GM12801 (cell line): ENCODE measurements around the gene PFN1.

Source experiments
- TF ChIP-seq, protein P1 (sequence below): IDR thresholded peaks from one replicate; pipeline ENCODE4 v1.5.1; 2011; ENCODE audit warnings: control low read depth; ENCODE audit not compliant: insufficient read length; ENCODE audit errors: extremely low read depth

PFN1 gene

DNA sequence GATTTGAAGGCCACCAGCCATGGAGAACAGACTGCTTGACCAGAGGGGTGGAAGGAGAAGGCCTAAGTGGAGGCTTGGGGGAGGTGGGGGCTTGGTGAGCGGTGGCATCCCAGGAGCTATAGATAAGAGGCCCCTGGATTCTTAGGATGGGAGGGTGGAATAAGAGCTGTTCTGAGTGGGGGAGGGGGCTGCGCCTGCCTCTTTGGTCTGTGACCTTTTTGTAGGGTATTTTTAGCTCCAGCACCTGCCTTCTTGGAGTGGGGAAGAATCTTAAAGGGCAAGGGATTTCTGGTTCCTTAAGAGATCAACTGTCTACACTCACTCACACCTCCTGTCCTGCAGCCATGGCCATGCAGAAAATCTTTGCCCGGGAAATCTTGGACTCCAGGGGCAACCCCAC, 3.2 kb upstream of the PFN1 start:
- TF ChIP-seq, protein P1, sequence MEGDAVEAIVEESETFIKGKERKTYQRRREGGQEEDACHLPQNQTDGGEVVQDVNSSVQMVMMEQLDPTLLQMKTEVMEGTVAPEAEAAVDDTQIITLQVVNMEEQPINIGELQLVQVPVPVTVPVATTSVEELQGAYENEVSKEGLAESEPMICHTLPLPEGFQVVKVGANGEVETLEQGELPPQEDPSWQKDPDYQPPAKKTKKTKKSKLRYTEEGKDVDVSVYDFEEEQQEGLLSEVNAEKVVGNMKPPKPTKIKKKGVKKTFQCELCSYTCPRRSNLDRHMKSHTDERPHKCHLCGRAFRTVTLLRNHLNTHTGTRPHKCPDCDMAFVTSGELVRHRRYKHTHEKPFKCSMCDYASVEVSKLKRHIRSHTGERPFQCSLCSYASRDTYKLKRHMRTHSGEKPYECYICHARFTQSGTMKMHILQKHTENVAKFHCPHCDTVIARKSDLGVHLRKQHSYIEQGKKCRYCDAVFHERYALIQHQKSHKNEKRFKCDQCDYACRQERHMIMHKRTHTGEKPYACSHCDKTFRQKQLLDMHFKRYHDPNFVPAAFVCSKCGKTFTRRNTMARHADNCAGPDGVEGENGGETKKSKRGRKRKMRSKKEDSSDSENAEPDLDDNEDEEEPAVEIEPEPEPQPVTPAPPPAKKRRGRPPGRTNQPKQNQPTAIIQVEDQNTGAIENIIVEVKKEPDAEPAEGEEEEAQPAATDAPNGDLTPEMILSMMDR = no peak

DNA sequence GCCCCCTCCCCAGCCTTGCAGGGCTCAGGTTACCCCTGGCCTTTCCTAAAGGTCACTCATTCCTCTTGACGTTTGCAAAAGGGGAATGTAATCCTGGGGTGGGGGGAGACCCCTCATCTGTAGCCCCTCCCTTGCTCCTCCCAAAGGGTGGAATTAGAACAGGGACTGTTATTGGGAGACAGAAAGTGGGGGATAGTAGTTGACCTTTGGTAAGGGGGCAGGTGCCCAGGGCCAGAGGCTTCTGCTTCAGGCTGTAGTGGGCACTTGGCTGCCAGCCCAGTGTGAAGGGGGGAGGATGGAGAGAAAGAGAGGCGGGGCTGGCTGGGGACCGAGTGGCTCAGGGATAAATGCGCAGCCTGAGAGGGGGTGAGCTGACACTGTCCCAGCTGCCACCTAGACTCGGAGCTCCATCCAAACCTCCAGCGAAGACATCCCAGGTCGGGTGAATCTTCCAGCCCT, 2.4 kb upstream of the PFN1 start, which contains the start of gene ENO3:
Gene ENO3 (plus strand): TSS at position 374 of the 459 bp plus-strand sequence. CDS start 711 bp downstream, outside the sequence.
- TF ChIP-seq, protein P1 = no peak

DNA sequence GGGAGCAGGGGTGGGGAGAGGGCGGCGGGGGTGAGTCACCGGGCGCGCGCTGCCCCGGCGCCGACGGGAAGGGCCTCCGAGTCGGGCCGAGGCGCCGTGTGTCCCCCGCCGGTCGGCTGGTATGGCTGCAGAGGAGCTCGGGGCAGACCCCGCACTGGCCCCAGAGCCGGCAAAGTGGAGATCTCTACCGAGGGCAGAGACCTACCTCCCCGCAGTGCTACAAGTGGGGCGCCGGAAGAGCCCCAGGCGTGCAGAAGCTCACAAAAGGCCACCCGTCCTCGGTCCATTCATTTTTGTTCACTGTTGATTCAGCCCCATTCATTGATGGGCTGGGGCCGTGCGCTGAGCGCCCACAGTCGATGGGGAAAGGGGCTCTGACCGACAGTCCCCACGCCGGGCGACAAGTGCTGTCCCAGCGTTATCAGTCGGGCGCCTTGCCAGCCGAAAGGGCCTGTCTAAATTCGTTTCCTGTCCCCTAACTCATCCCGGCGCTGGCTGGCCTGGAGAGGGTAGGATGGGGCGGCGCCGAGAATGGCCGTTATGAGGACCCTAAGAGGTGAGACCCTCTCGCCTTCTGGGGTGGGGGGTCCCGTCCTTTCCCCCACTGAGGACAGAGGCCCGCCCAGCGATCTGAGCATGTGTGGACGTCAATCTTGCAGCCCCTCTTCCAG, 1.9 kb upstream of the PFN1 start:
- TF ChIP-seq, protein P1 = no peak

DNA sequence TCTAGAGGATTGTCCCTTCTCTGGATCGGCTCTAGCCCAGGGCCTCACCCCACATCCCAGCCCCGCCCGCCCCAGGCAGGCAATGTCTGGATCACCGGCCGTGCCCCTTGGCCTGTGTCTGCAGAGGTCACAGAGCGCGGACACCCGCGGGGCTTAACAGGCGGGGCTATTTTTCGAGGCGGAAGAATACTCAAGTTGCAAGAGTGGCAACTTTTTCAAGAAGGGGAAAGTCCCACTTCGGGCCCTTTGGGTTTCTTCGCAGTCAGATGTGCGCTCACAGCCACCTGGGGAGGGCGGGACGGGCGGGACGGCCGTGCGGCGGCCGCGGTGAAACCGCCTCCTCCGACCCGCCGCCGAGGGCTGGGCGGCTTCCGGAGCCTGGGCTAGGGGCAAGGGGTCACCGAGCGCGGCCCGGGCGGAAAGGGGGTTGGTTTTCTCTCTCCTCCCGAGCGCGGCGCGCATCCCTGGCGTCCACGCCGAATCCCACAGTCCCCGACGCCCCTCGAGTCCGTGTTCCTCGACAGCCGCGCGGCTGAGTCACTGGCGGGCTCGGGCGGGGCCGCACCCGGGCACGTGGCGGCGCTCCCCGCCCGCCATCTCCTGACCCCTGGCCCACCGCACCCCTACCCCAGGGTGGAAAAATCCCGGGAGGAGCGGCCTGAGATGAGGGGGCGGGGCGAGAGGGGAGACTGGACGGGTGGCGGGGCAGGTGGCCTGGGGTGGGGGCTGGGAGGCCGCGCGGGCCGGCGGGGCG, 1.2 kb upstream of the PFN1 start:
- TF ChIP-seq, protein P1 = no peak

DNA sequence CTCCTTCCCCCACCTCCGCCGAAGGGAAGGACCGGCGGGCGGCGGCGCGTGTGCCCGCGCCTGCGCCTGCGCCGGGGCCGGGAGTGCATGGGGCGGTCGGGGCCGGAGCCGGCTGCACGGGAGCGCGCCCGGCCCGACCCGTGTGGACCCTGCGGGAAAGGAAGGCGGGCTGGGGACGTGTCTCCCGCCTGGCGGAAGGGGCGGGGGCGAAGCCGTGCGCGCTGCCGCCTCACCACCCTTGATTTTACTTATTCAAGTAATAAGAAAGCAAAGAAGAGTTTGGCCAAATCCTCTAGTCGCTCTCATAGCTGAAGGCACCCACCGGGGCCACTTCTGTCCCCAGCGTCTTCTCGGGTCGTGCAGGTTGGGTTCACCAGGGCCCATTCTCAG, 596 bp upstream of the PFN1 start:
- TF ChIP-seq, protein P1 = no peak

DNA sequence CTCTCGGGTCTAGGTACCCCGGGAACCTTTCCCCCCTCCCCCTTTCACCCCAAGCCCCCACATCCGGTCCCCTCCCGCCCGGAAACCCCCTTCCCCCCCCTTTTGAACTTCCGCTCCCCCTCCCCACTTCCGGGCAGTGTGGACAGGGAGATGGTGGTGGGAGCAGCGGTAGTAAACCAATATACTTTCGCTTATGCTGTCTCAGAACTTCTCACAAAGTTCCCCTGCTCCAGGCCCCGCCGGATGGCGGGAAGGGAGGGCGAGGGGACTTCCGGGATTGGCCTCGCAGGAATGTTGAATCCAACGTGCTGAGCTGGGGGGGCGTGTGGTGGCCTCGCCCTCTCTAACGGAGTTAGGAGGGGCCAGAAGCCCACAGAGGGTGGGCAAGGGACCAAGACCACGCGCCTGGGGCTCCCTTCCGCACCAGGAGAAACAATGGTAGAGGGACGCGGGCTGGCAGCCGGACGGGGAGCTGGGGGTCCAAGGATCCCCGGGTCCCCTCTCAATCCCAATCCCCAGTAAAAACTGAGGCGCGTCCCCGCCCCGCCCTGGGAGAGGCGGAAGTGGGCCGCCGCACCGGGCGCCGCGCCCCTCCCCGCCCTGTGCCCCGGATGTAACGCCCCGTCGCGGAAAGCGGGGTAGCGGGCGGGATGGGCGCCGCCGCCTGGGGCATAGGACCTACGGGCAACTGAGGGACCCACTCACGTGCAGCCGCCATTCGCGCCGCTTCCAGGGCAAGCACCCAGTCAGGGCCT, 742 bp downstream of the PFN1 start:
- TF ChIP-seq, protein P1 = no peak

DNA sequence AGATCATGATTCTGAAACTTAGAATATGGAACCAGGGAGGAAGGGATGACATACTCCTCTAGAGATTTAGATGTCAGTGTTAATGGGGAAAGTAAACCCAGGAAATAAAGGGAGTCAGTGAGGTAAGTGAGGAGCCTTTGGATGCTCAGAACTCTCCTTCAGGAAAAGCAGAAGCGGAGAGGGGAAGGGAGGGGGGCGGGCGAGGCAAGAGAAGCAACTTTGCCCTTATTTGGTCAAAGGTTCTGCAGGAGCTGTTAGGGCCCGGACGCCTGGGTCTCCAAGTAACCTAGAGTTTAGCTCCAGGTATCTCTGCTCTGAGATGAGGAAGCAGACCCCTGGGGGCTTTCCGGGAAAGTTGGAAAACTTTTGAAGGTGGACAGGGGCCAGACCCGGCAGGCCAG, 1.3 kb downstream of the PFN1 start:
- TF ChIP-seq, protein P1 = no peak
